Neutrophil (primary cell): ENCODE measurements around the gene PNPT1.

Experiments
- H3K27ac ChIP-seq: fragments of 200-600 bp; sonication (generic); 2 replicates; pipeline ENCODE4 v1.5.1; 2016; ENCODE audit warnings: mild to moderate bottlenecking, moderate library complexity
- H3K27me3 ChIP-seq: fragments of 200-600 bp; sonication (generic); 2 replicates; pipeline ENCODE4 v1.6.0; 2016; ENCODE audit warnings: mild to moderate bottlenecking
- H3K36me3 ChIP-seq: fragments of 200-600 bp; sonication (generic); 2 replicates; pipeline ENCODE4 v1.5.1; 2017
- H3K4me1 ChIP-seq, 2 experiments: fragments of 200-600 bp in 1 of 2; sonication (generic) in 1 of 2; 1 replicate in 1 of 2; 2 replicates in 1 of 2; pipeline versions ENCODE4 v1.5.1 to v1.6.1; 2013 to 2016; ENCODE audit warnings: low read depth in 1 of 2, low read length in 1 of 2, mild to moderate bottlenecking in 1 of 2, moderate library complexity in 1 of 2; ENCODE audit not compliant: control insufficient read depth in 1 of 2, insufficient read depth in 1 of 2
- H3K4me3 ChIP-seq, 2 experiments: fragments of 200-600 bp in 1 of 2; sonication (generic) in 1 of 2; 1 replicate in 1 of 2; 2 replicates in 1 of 2; pipeline ENCODE4 v1.5.1; 2013 to 2016; ENCODE audit warnings: low read depth in 1 of 2, low read length in 1 of 2, mild to moderate bottlenecking in 1 of 2, moderate library complexity in 1 of 2
- H3K9me3 ChIP-seq: fragments of 200-600 bp; sonication (generic); 2 replicates; pipeline ENCODE4 v1.5.1; 2016
- TF ChIP-seq, protein P1 (sequence below): fragments of 200-600 bp; sonication (generic); IDR thresholded peaks from 2 replicates; pipeline ENCODE4 v1.5.1; 2016; ENCODE audit warnings: antibody characterized with exemption

PNPT1 gene

DNA sequence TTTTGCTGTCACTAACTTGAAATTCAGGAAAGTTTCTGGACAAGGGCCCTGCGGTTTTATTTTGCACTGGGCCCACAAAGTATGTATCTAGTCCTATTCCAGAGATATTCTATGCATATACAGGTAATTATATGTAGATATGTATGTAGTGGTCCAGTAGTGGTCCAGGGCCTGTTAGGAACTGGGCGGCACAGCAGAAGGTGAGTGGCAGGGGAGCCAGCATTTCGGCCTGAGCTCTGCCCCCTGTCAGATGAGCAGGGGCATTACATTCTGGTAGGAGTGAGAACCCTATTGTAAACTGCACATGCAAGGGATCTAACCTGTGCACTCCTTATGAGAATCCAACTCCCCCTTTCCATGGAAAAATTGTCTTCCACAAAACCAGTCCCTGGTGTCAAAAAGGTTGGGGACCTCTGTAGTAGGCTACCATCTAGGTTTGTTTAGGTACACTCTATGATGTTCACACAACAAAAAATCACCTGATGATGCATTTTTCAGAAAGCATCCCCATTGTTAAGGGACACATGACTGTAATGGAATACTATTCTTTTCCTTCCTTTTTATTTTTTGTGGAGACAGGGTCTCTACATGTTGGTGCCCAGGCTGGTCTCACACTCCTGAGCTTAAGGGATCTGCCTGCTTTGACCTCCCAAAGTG lies 73.4 kb downstream of the PNPT1 start:
- Histone ChIP-seq H3K9me3 (no peaks in the 10 kb centered on the region), H3K4me1 (peaks cover 26 to 42% of the 10 kb centered on the region in 2 experiments), H3K27me3 (no peaks in the 10 kb centered on the region), H3K4me3 (no peak overlapping the region), H3K36me3 (peaks cover 13% of the 10 kb centered on the region), H3K27ac (no peak overlapping the region)
- TF ChIP-seq, protein P1, sequence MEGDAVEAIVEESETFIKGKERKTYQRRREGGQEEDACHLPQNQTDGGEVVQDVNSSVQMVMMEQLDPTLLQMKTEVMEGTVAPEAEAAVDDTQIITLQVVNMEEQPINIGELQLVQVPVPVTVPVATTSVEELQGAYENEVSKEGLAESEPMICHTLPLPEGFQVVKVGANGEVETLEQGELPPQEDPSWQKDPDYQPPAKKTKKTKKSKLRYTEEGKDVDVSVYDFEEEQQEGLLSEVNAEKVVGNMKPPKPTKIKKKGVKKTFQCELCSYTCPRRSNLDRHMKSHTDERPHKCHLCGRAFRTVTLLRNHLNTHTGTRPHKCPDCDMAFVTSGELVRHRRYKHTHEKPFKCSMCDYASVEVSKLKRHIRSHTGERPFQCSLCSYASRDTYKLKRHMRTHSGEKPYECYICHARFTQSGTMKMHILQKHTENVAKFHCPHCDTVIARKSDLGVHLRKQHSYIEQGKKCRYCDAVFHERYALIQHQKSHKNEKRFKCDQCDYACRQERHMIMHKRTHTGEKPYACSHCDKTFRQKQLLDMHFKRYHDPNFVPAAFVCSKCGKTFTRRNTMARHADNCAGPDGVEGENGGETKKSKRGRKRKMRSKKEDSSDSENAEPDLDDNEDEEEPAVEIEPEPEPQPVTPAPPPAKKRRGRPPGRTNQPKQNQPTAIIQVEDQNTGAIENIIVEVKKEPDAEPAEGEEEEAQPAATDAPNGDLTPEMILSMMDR, result no peak

DNA sequence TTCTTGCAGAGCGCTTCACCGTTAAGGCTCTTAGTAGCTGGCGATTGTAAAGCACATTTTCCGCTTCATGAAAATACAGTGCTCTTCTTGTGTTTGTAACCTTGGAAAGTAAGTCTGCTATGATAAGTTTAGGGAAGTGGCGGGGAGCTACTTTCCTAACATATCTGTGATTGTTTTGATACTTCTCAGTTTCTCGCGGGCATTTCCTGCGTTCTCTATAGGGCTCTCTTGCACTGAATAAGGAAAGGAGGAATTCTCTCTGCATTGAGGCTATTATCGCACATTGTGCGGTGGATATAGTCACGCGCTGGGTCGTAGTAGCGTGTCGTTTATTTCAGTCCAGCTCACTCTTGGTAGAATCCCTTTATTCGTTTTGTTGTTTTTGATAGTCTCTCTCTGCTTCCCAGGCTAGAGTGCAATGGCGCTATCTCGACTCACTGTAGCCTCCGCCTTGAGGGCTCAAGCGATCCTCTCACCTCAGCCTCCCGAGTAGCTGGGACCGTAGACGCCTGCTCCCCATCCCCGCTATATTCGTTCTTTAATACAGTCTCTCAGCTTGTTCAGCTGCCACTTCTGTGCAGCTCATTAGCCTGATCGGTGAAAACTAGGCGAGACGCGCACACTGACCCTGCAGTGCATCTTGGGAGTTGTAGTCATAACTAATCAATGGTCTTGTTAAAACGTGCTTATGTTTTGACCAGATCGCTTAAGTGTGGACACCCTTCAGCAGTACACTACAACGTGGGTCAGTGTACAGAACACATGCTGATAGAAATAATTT lies 75.2 kb downstream of the PNPT1 start:
- Histone ChIP-seq H3K27me3 (no peaks in the 10 kb centered on the region), H3K4me3 (peak overlapping the region; percentile 80 to 88), H3K27ac (peak overlapping the region; percentile 90), H3K36me3 (peaks cover 25% of the 10 kb centered on the region), H3K4me1 (peaks cover 26 to 48% of the 10 kb centered on the region in 2 experiments), H3K9me3 (no peaks in the 10 kb centered on the region)
- TF ChIP-seq, protein P1, result no peak

DNA sequence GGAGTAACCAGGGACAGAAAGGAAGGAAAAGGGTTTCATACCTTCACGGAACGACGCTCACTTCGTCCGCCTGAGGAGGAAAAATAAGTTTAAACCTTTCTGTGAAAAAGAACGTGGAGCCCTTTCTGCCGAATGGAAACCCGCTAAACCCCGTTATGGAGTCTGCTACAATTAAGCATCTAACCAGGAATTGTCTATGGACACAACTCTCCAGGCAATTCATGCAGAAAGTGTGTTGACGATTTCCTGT lies 75.7 kb downstream of the PNPT1 start:
- Histone ChIP-seq H3K36me3 (peaks cover 29% of the 10 kb centered on the region), H3K4me1 (peaks cover 26 to 48% of the 10 kb centered on the region in 2 experiments)

DNA sequence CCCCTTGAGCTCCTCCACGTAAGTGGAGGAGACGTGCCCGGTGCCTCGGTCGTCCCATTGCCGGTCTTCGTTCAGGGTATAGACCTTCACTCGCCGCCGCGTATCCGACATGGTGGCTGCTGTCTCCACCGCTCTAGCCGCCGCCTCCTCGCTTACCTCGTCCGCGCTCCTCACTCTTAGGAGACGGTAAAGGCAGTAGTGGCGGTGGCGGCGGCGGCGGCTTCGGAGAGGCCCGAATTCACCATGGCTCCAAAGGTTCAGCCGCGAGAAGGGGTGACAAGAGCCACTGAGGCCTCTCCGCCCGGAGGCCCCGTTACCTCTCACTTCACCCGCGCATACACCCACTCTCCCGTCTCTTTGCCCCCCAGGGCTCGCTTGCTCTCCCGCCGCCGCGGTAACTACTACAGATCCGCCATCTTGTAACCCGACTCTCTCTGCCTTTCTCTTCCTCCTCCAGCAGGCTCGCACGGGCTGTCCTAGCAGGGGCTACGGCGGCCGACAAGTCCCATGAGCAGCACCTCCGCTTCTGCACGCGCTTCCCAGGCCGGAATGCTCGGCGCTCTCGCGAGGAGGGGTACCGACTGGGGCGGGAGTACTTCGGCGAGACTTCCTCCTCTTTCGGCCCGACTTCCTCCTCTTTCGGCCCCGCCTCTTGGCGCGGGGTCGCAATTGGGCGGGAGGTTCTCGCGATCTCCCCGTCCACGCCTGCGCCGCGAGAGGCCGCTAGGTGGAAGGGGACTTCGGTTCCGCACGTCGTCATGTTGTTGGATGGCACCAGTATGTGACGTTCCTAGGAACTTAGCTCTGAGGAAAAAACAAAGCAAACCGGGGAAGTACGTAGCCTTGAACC lies 76.2 kb downstream of the PNPT1 start, which contains the start of gene PPP4R3B:
TSS of gene PPP4R3B (minus strand) at position 448 of the 850 bp plus-strand sequence. CDS start at position 111, 337 bp downstream.
- peaks cover 26 to 48% of the 10 kb centered on the region in 2 experiments for H3K4me1 ChIP-seq

More for the DNA sequence above, 75.7 kb downstream of the PNPT1 start:
- H3K27me3 ChIP-seq, result no peaks in the 10 kb centered on the region
- H3K27ac ChIP-seq, result peak overlapping the region; percentile 90
- TF ChIP-seq, protein P1, result no peak
- H3K9me3 ChIP-seq, result no peaks in the 10 kb centered on the region
- peak overlapping the region; percentile 80 to 88 for H3K4me3 ChIP-seq

More for the DNA sequence above, 76.2 kb downstream of the PNPT1 start, which contains the start of gene PPP4R3B:
- Histone ChIP-seq H3K27ac (peak within 1 kb of the TSS; percentile 90), H3K27me3 (no peaks in the 10 kb centered on the region), H3K4me3 (peak within 1 kb of the TSS; percentile 80 to 88), H3K36me3 (peaks cover 32% of the 10 kb centered on the region), H3K9me3 (no peaks in the 10 kb centered on the region)
- TF ChIP-seq, protein P1, result peak; percentile 95
